HEK293T (cell line): ENCODE measurements around the gene VAV2.

Source experiments
- FOXM1 ChIP-seq: fragments of 450-650 bp; IDR thresholded peaks from 2 replicates; pipeline ENCODE4 v1.6.1; 2017; ENCODE audit warnings: mild to moderate bottlenecking, borderline replicate concordance
- NFRKB ChIP-seq: fragments of 450-650 bp; IDR thresholded peaks from 2 replicates; pipeline ENCODE4 v1.6.1; 2016; ENCODE audit warnings: mild to moderate bottlenecking, moderate library complexity
- SUZ12 ChIP-seq: fragments of 450-650 bp; IDR thresholded peaks from 2 replicates; pipeline ENCODE4 v1.6.1; 2016; ENCODE audit warnings: mild to moderate bottlenecking
- ZNF384 ChIP-seq: fragments of 450-650 bp; IDR thresholded peaks from 2 replicates; pipeline ENCODE4 v1.6.1; 2016

GRCh38 chr9:133762488-133763271 lies 229.4 kb downstream of the VAV2 start:
- no peak for TF ChIP-seq FOXM1
- no peak for TF ChIP-seq SUZ12
- TF ChIP-seq NFRKB, result no peak
- TF ChIP-seq ZNF384, result no peak
